Measurements from ENCODE around the gene RGPD4. TPM values are rescaled to one million over a fixed set of nuclear protein-coding genes. Genes with fewer than 3 reads are reported as not detected.

RGPD4 gene
- total RNA-seq, 1 experiment from 2014 or later: 0.04 TPM

- TF ChIP-seq OVOL2 (CRISPR knock-in tag; IDR thresholded peaks at IDR 0.05; ENCODE audit: borderline replicate concordance) (no peak), ATF2 (CRISPR knock-in tag; IDR thresholded peaks at IDR 0.05; ENCODE audit: borderline replicate concordance, low read depth) (no peak), ZNF396 (CRISPR knock-in tag; IDR thresholded peaks at IDR 0.05; ENCODE audit: borderline replicate concordance) (no peak), CREM (CRISPR knock-in tag; IDR thresholded peaks at IDR 0.05) (no peak), ZNF232 (CRISPR knock-in tag; IDR thresholded peaks at IDR 0.05) (no peak), RORB (CRISPR knock-in tag; IDR thresholded peaks at IDR 0.05) (no peak), TEAD1 (CRISPR knock-in tag; IDR thresholded peaks at IDR 0.05) (no peak), SP1 (CRISPR knock-in tag; conservative IDR thresholded peaks at IDR 0.05) (no peak), MXD4 (CRISPR knock-in tag; IDR thresholded peaks at IDR 0.05; ENCODE audit: borderline replicate concordance) (no peak), ZNF423 (CRISPR knock-in tag; IDR thresholded peaks at IDR 0.05) (no peak), TCF7 (CRISPR knock-in tag; IDR thresholded peaks at IDR 0.05; ENCODE audit: low read depth) (no peak)
Observed at GRCh38 chr2:107810734-107811133, 16.0 kb upstream of the RGPD4 start (continued).

DNA sequence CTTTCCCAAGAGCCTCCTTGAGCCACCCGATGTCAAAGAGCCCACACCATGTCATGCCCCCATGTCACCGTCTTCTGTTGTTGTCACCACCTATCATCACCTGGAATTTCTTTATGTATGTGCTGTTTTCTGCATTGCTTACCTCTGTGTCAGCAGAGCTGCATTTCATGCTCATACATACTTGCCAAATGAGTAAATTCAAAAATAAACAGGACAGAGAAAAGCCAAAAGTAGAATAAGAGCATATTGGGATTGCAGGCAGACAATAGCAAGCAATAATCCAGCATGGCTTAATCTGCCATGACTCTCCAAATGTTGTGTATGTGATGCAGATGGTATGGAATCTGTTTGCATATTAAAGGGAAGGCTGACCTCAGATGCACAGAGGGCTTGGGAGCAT lies 15.3 kb upstream of the RGPD4 start:
- no peak overlapping the region for H3K4me3 Mint-ChIP-seq
- ATAC-seq: no peak
- no peak overlapping the region for H3K27ac Mint-ChIP-seq
- POLR2A ChIA-PET: no interaction called here
- no peak for TF ChIP-seq GRHL2 (CRISPR knock-in tag; IDR thresholded peaks at IDR 0.05; ENCODE audit: insufficient replicate concordance, severe bottlenecking)
- TF ChIP-seq RELA (CRISPR knock-in tag; IDR thresholded peaks at IDR 0.05; ENCODE audit: borderline replicate concordance): no peak
- TF ChIP-seq, protein P1, sequence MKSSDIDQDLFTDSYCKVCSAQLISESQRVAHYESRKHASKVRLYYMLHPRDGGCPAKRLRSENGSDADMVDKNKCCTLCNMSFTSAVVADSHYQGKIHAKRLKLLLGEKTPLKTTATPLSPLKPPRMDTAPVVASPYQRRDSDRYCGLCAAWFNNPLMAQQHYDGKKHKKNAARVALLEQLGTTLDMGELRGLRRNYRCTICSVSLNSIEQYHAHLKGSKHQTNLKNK (CRISPR knock-in tag; IDR thresholded peaks at IDR 0.05): no peak
- no peak for TF ChIP-seq ZNF232 (CRISPR knock-in tag; IDR thresholded peaks at IDR 0.05)
- TF ChIP-seq, protein P2, sequence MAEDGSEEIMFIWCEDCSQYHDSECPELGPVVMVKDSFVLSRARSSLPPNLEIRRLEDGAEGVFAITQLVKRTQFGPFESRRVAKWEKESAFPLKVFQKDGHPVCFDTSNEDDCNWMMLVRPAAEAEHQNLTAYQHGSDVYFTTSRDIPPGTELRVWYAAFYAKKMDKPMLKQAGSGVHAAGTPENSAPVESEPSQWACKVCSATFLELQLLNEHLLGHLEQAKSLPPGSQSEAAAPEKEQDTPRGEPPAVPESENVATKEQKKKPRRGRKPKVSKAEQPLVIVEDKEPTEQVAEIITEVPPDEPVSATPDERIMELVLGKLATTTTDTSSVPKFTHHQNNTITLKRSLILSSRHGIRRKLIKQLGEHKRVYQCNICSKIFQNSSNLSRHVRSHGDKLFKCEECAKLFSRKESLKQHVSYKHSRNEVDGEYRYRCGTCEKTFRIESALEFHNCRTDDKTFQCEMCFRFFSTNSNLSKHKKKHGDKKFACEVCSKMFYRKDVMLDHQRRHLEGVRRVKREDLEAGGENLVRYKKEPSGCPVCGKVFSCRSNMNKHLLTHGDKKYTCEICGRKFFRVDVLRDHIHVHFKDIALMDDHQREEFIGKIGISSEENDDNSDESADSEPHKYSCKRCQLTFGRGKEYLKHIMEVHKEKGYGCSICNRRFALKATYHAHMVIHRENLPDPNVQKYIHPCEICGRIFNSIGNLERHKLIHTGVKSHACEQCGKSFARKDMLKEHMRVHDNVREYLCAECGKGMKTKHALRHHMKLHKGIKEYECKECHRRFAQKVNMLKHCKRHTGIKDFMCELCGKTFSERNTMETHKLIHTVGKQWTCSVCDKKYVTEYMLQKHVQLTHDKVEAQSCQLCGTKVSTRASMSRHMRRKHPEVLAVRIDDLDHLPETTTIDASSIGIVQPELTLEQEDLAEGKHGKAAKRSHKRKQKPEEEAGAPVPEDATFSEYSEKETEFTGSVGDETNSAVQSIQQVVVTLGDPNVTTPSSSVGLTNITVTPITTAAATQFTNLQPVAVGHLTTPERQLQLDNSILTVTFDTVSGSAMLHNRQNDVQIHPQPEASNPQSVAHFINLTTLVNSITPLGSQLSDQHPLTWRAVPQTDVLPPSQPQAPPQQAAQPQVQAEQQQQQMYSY (CRISPR knock-in tag; IDR thresholded peaks at IDR 0.05): no peak
- no peak for TF ChIP-seq SOX15 (CRISPR knock-in tag; IDR thresholded peaks at IDR 0.05)
- TF ChIP-seq, protein P3, sequence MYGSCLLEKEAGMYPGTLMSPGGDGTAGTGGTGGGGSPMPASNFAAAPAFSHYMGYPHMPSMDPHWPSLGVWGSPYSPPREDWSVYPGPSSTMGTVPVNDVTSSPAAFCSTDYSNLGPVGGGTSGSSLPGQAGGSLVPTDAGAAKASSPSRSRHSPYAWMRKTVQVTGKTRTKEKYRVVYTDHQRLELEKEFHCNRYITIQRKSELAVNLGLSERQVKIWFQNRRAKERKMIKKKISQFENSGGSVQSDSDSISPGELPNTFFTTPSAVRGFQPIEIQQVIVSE (CRISPR knock-in tag; IDR thresholded peaks at IDR 0.05; ENCODE audit: borderline replicate concordance): no peak
- no peak for TF ChIP-seq ZBTB43 (CRISPR knock-in tag; IDR thresholded peaks at IDR 0.05)
- TF ChIP-seq NFE2L1 (CRISPR knock-in tag; IDR thresholded peaks at IDR 0.05): no peak
- TF ChIP-seq IRF2 (CRISPR knock-in tag; IDR thresholded peaks at IDR 0.05; ENCODE audit: borderline replicate concordance, low read depth): no peak
- TF ChIP-seq CTCF (IDR thresholded peaks at IDR 0.05): no peak
- no peak for TF ChIP-seq FOXP1 (CRISPR knock-in tag; IDR thresholded peaks at IDR 0.05; ENCODE audit: borderline replicate concordance)
- TF ChIP-seq ZNF121 (CRISPR knock-in tag; IDR thresholded peaks at IDR 0.05): no peak
- peaks cover 7% of the 10 kb centered on the region for H3K9me3 Mint-ChIP-seq
- CTCF ChIA-PET: interaction anchor here (1.1 kb wide), 1 partner anchor 22 kb away, joined by 3 read pairs; no protein-coding TSS in a partner anchor
- DNase-seq (ENCODE audit: low spot score): no peak
- H3K27me3 Mint-ChIP-seq (ENCODE audit: low read depth): no peaks in the 10 kb centered on the region
- H3K36me3 Mint-ChIP-seq: peaks cover 4% of the 10 kb centered on the region; the same call in 1 of the 2 replicates
- H3K4me1 Mint-ChIP-seq: peaks cover 17% of the 10 kb centered on the region
